Endothelial cell of umbilical vein (primary cell): ENCODE results near the gene SNX9. TPM values are rescaled to one million over a fixed set of nuclear protein-coding genes. Genes with fewer than 3 reads are reported as not detected.

Experiments
- BruUV-seq: library from RNA; stranded (reverse); fragments of 400-500 nt; replicated peaks from 2 replicates; lab custom pipeline; 2021; lab: Mats Ljungman, UMichigan
- CTCF ChIA-PET: fragments of 300-600, 350-600 bp; sonication (Branson Sonifier 250); formaldehyde crosslinking; loops from one replicate; lab custom pipeline; 2021; ENCODE audit warnings: antibody characterized with exemption, inconsistent platforms; lab: Charles Lee
- POLR2A ChIA-PET: fragments of 300-600, 350-600 bp; sonication (Branson Sonifier 250); formaldehyde crosslinking; loops from one replicate; lab custom pipeline; 2021; ENCODE audit warnings: antibody characterized with exemption, inconsistent platforms; lab: Charles Lee
- DNase-seq: peaks from one replicate; pipeline ENCODE4 v3.0.0-alpha.2; 2011; ENCODE audit warnings: low read depth, low spot score
- FAIRE-seq: peaks from 2 replicates; lab custom pipeline; 2011; peaks lifted over from hg19 to GRCh38; lab: Jason Lieb, UNC
- H2AFZ ChIP-seq: 2 replicates; pipeline ENCODE4 v1.6.0; 2012; ENCODE audit warnings: low read depth, low read length, control low read depth, inconsistent platforms
- H3K27ac ChIP-seq: 2 replicates; pipeline ENCODE4 v1.5.1; 2011; ENCODE audit warnings: low read depth, mild to moderate bottlenecking, control low read depth, low read length, moderate library complexity; ENCODE audit not compliant: insufficient read depth
- H3K27me3 ChIP-seq, 2 experiments: 2 replicates each; pipeline versions ENCODE4 v1.6.0 to v1.6.1; 2011; ENCODE audit warnings: low read length in 2 of 2, mixed read lengths in 1 of 2; ENCODE audit not compliant: control insufficient read depth in 2 of 2, insufficient read depth in 2 of 2
- H3K36me3 ChIP-seq, 2 experiments: 2 replicates in 1 of 2; 3 replicates in 1 of 2; pipeline ENCODE4 v1.5.1; 2011; ENCODE audit warnings: low read length in 2 of 2, mild to moderate bottlenecking in 1 of 2, moderate library complexity in 1 of 2; ENCODE audit not compliant: control insufficient read depth in 2 of 2, insufficient read depth in 2 of 2; ENCODE audit errors: extremely low read depth in 1 of 2
- H3K4me1 ChIP-seq: 3 replicates; pipeline ENCODE4 v1.5.1; 2011; ENCODE audit warnings: mild to moderate bottlenecking, low read length; ENCODE audit not compliant: control insufficient read depth, insufficient read depth; ENCODE audit errors: extremely low read depth
- H3K4me2 ChIP-seq: 2 replicates; pipeline ENCODE4 v1.6.1; 2011; ENCODE audit warnings: low read length, control low read depth, mixed read lengths; ENCODE audit not compliant: insufficient read depth
- H3K4me3 ChIP-seq, 3 experiments: fragments of 200-600 bp in 1 of 3; sonication (generic), shearing (Covaris generic) in 1 of 3; replicated peaks in 1 of 3; 2 replicates each; pipeline ENCODE4 v1.5.1; 2011 to 2016; ENCODE audit warnings: control low read depth in 3 of 3, low read length in 3 of 3, mild to moderate bottlenecking in 2 of 3, inconsistent platforms in 1 of 3, low read depth in 1 of 3, moderate library complexity in 1 of 3; ENCODE audit not compliant: insufficient read depth in 1 of 3
- H3K79me2 ChIP-seq: 2 replicates; pipeline ENCODE4 v1.6.0; 2012; ENCODE audit warnings: low read length, inconsistent platforms; ENCODE audit not compliant: control insufficient read depth, insufficient read depth
- H3K9ac ChIP-seq: replicated peaks from 2 replicates; pipeline ENCODE3; 2011; ENCODE audit warnings: low read length, control low read depth; ENCODE audit not compliant: insufficient read depth; ENCODE audit errors: extremely low read depth
- H3K9me1 ChIP-seq: replicated peaks from 3 replicates; pipeline ENCODE4 v1.6.0; 2011; ENCODE audit warnings: mild to moderate bottlenecking, low read length; ENCODE audit not compliant: control insufficient read depth, insufficient read depth; ENCODE audit errors: extremely low read depth
- H3K9me3 ChIP-seq: replicated peaks from 2 replicates; pipeline ENCODE4 v1.5.1; 2012; ENCODE audit warnings: low read length, inconsistent platforms; ENCODE audit not compliant: control insufficient read depth, insufficient read depth
- H4K20me1 ChIP-seq: replicated peaks from 2 replicates; pipeline ENCODE3; 2011; ENCODE audit warnings: mild to moderate bottlenecking, low read length; ENCODE audit not compliant: control insufficient read depth, insufficient read depth; ENCODE audit errors: extremely low read depth
- CTCF ChIP-seq, 2 donors: IDR thresholded peaks; 1 replicate in 1 of 2; 2 replicates in 1 of 2; pipeline ENCODE4 v1.5.1; 2011; ENCODE audit warnings: low read length in 2 of 2, mild to moderate bottlenecking in 2 of 2, moderate library complexity in 2 of 2, control low read depth in 1 of 2, inconsistent platforms in 1 of 2, low read depth in 1 of 2; ENCODE audit not compliant: insufficient read depth in 1 of 2; ENCODE audit errors: extremely low read depth in 1 of 2
- EZH2 ChIP-seq: IDR thresholded peaks from 2 replicates; pipeline ENCODE4 v1.6.1; 2012; ENCODE audit warnings: borderline replicate concordance, low read depth, mild to moderate bottlenecking, moderate library complexity, low read length, inconsistent platforms; ENCODE audit not compliant: severe bottlenecking
- FOS ChIP-seq: IDR thresholded peaks from 2 replicates; pipeline ENCODE4 v1.6.1; 2011; ENCODE audit warnings: mild to moderate bottlenecking, low read length, moderate library complexity, borderline replicate concordance; ENCODE audit not compliant: insufficient read depth
- GATA2 ChIP-seq: IDR thresholded peaks from 2 replicates; pipeline ENCODE4 v1.7.0; 2011; ENCODE audit warnings: low read depth, mild to moderate bottlenecking, moderate library complexity, mixed read lengths, low read length; ENCODE audit not compliant: insufficient read length, insufficient read depth
- JUN ChIP-seq: IDR thresholded peaks from 2 replicates; pipeline ENCODE4 v1.6.1; 2011; ENCODE audit warnings: borderline replicate concordance, low read depth; ENCODE audit not compliant: insufficient read length, insufficient read depth
- MAX ChIP-seq: IDR thresholded peaks from 2 replicates; pipeline ENCODE4 v1.6.1; 2011; ENCODE audit not compliant: insufficient read depth, insufficient read length
- MYC ChIP-seq: IDR thresholded peaks from one replicate; pipeline ENCODE4 v1.6.1; 2011; ENCODE audit warnings: mild to moderate bottlenecking, low read depth, low read length
- POLR2A ChIP-seq: IDR thresholded peaks from 2 replicates; pipeline ENCODE4 v1.6.1; 2012; ENCODE audit warnings: low read depth, mild to moderate bottlenecking, control low read depth, low read length
- POLR2AphosphoS5 ChIP-seq: IDR thresholded peaks from 2 replicates; pipeline ENCODE4 v1.6.1; 2012; ENCODE audit warnings: low read depth, mild to moderate bottlenecking, control low read depth, low read length, moderate library complexity; ENCODE audit not compliant: insufficient read depth
- dilution Hi-C: fragments of 300-500 bp; cut with MboI; formaldehyde crosslinking; loops from one replicate; pipeline ENCODE4 v1.15.0; 2019; ENCODE audit warnings: low sequenced_read_pairs; ENCODE audit not compliant: extremely low pct_ligation_motif_present
- intact Hi-C: fragments of 100-400 bp; cut with micrococcal nuclease; formaldehyde crosslinking; loops from one replicate; pipeline ENCODE4 v1.10.0; 2022
- polyA plus RNA-seq, 4 experiments: library from polyadenylated mRNA; depleted of rRNA in 3 of 4; stranded (reverse) in 3 of 4; unstranded in 1 of 4; fragments of >200 nt; gene quantifications; 2 replicates each; pipeline versions ENCODE4 v1.2.1 to v1.2.3, GENCODE V29; 2011 to 2012; ENCODE audit warnings: missing spikeins in 1 of 4
- total RNA-seq: library from RNA; stranded (reverse); gene quantifications from 2 replicates; pipeline ENCODE4 v1.2.3, GENCODE V29; 2021

SNX9 gene
- total and polyA plus RNA-seq, 2 donors (not counting 3 experiments of a cell fraction or from before 2014, with no cell fraction given), result 27.5 to 54.5 TPM

- ChIA-PET POLR2A (no interaction called here), CTCF (interaction anchor here (1.4 kb wide), 1 partner anchor 10 kb away, joined by 3 read pairs; no protein-coding TSS in a partner anchor)
- Histone ChIP-seq H3K9me3 (no peaks in the 10 kb centered on the region), H3K36me3 (peaks cover 22 to 40% of the 10 kb centered on the region in 2 experiments), H3K4me3 (no peak overlapping the region), H3K4me2 (no peak overlapping the region), H4K20me1 (no peaks in the 10 kb centered on the region), H3K9me1 (no peaks in the 10 kb centered on the region), H3K27ac (no peak overlapping the region), H3K79me2 (no peaks in the 10 kb centered on the region), H3K9ac (no peak overlapping the region), H3K27me3 (no peaks in the 10 kb centered on the region), H3K4me1 (no peaks in the 10 kb centered on the region), H2AFZ (no peak overlapping the region)
- FAIRE-seq, result no peak
- TSS peak; percentile 59 for BruUV-seq
- intact Hi-C loops (no loop called here), dilution Hi-C loops (no loop called here)
- no peak for TF ChIP-seq MAX
- TF ChIP-seq GATA2, result no peak
- no peak for TF ChIP-seq MYC
- TF ChIP-seq POLR2A, result no peak
- no peak for DNase-seq
These were observed 120.9 kb downstream of the SNX9 start for GRCh38 chr6:157943964-157944283.

GRCh38 chr6:157944983-157945931 lies 122.2 kb downstream of the SNX9 start:
- Histone ChIP-seq H3K9me3 (no peaks in the 10 kb centered on the region), H3K4me2 (no peak overlapping the region), H3K9ac (no peak overlapping the region), H4K20me1 (no peaks in the 10 kb centered on the region), H3K4me1 (no peaks in the 10 kb centered on the region), H2AFZ (no peak overlapping the region), H3K79me2 (no peaks in the 10 kb centered on the region), H3K9me1 (no peaks in the 10 kb centered on the region), H3K27me3 (no peaks in the 10 kb centered on the region), H3K27ac (no peak overlapping the region), H3K36me3 (peaks cover 22 to 31% of the 10 kb centered on the region in 2 experiments), H3K4me3 (no peak overlapping the region)
- FAIRE-seq (no peak), DNase-seq (no peak)
- dilution Hi-C loops (no loop called here), intact Hi-C loops (no loop called here)
- POLR2A ChIA-PET, result no interaction called here
- CTCF ChIA-PET, result interaction anchor here (1.0 to 1.4 kb wide), 2 partner anchors 9 to 81 kb away, joined by 3 read pairs; no protein-coding TSS in a partner anchor
- no peak for TF ChIP-seq FOS
- TF ChIP-seq MAX, result no peak
- TF ChIP-seq CTCF (IDR thresholded peaks at IDR 0.05; ENCODE audit: extremely low read depth in 1 of 2, insufficient read depth in 1 of 2, low read depth in 1 of 2, low read length in 2 of 2), result no peak
- TF ChIP-seq POLR2A, result no peak
- TF ChIP-seq JUN, result no peak
- no peak for TF ChIP-seq EZH2
- TF ChIP-seq MYC, result no peak
- no peak for TF ChIP-seq GATA2
- TF ChIP-seq POLR2AphosphoS5, result no peak
- no TSS peak for BruUV-seq
